ENCODE measurements around the gene KCNA4. TPM values are rescaled to one million over a fixed set of nuclear protein-coding genes. Genes with fewer than 3 reads are reported as not detected.

Gene KCNA4
- total and polyA plus RNA-seq, 4 donors: 0.07 to 2.9 (median 0.38) TPM

GRCh38 chr11:29963036-29963435, 53.8 kb downstream of the KCNA4 start:
- no peaks in the 10 kb centered on the region for H3K9me3 ChIP-seq (ENCODE audit: control insufficient read depth in 4 of 4, insufficient read depth in 3 of 4, low read length in 3 of 4)
- H3K4me3 ChIP-seq: no peak overlapping the region
- ATAC-seq (ENCODE audit: insufficient read depth, low FRiP score): no peak
- no peaks in the 10 kb centered on the region for H3K36me3 ChIP-seq (ENCODE audit: control insufficient read depth in 4 of 4, insufficient read depth in 4 of 4, low read length in 4 of 4)
- peaks cover 0 to 6% (median 0%) of the 10 kb centered on the region in 5 donors for H3K4me1 ChIP-seq (ENCODE audit: control insufficient read depth in 5 of 5, insufficient read depth in 5 of 5, low read length in 5 of 5)
- H3K27ac ChIP-seq (ENCODE audit: low read depth in 1 of 2, low read length in 1 of 2): no peak overlapping the region
- no peak for TF ChIP-seq CTCF (IDR thresholded peaks at IDR 0.05; ENCODE audit: control extremely low read depth, extremely low read depth)
- no peak for DNase-seq
- no peak overlapping the region for H3K9ac ChIP-seq (ENCODE audit: insufficient read depth in 1 of 2, low read length in 2 of 2)
- H3K27me3 ChIP-seq (ENCODE audit: control insufficient read depth in 3 of 3, insufficient read depth in 3 of 3, low read length in 2 of 3): no peaks in the 10 kb centered on the region
- 86 to 89% methylated on average over 2 of the region's 2 CpGs for WGBS, 2 donors

GRCh38 chr11:29962243-29962642, 54.6 kb downstream of the KCNA4 start:
- H3K27ac ChIP-seq (ENCODE audit: low read depth in 1 of 2, low read length in 1 of 2): no peak overlapping the region
- DNase-seq: no peak
- no peaks in the 10 kb centered on the region for H3K36me3 ChIP-seq (ENCODE audit: control insufficient read depth in 4 of 4, insufficient read depth in 4 of 4, low read length in 4 of 4)
- no peaks in the 10 kb centered on the region for H3K27me3 ChIP-seq (ENCODE audit: control insufficient read depth in 3 of 3, insufficient read depth in 3 of 3, low read length in 2 of 3)
- peaks cover 0 to 6% (median 0%) of the 10 kb centered on the region in 5 donors for H3K4me1 ChIP-seq (ENCODE audit: control insufficient read depth in 5 of 5, insufficient read depth in 5 of 5, low read length in 5 of 5)
- no peak for TF ChIP-seq CTCF (IDR thresholded peaks at IDR 0.05; ENCODE audit: control extremely low read depth, extremely low read depth)
- no peak overlapping the region for H3K9ac ChIP-seq (ENCODE audit: insufficient read depth in 1 of 2, low read length in 2 of 2)
- 69 to 78% methylated on average over 2 of the region's 2 CpGs for WGBS, 2 donors
- H3K9me3 ChIP-seq (ENCODE audit: control insufficient read depth in 4 of 4, insufficient read depth in 3 of 4, low read length in 3 of 4): no peaks in the 10 kb centered on the region
- H3K4me3 ChIP-seq: no peak overlapping the region
- no peak for ATAC-seq (ENCODE audit: insufficient read depth, low FRiP score)

Other genes with a start within 250 kb of the KCNA4 start
- not detected for gene FSHB, start 214.0 kb upstream of the KCNA4 start, total RNA-seq
- not detected for gene FSHB, start 214.0 kb upstream of the KCNA4 start, polyA plus RNA-seq

Measured in lung (tissue), 12 donors.